Lower leg skin (tissue), 3 donors: ENCODE measurements around the gene POU6F2.

Source experiments
- CTCF ChIP-seq, 3 donors: fragments of 450-650 bp; IDR thresholded peaks; one replicate each; pipeline ENCODE4 v1.5.1; 2016; ENCODE audit warnings: antibody characterized with exemption in 3 of 3, mild to moderate bottlenecking in 3 of 3, moderate library complexity in 2 of 3
- POLR2A ChIP-seq, 2 donors: fragments of 450-650 bp; IDR thresholded peaks; one replicate each; pipeline ENCODE4 v1.6.1; 2016 to 2017; ENCODE audit warnings: antibody characterized with exemption in 2 of 2, mild to moderate bottlenecking in 1 of 2, moderate library complexity in 1 of 2

- TF ChIP-seq CTCF (IDR thresholded peaks at IDR 0.05) (no peak), POLR2A (IDR thresholded peaks at IDR 0.05) (no peak)
Observed at GRCh38 chr7:39168403-39169098, 190.8 kb downstream of the POU6F2 start.
